Liver (tissue), 9 donors: ENCODE measurements around the gene DIAPH2. TPM values are rescaled to one million over a fixed set of nuclear protein-coding genes. Genes with fewer than 3 reads are reported as not detected.
A peak's percentile ranks its signal among the peaks of the same experiment; 100 is the strongest.

Experiments used
- DNase-seq: peaks from one replicate; pipeline ENCODE4 v3.0.0-alpha.2; 2017; ENCODE audit warnings: low spot score
- H3K27ac ChIP-seq, 2 donors: one replicate each; pipeline ENCODE4 v1.7.0; 2013; ENCODE audit warnings: inconsistent platforms in 2 of 2, low read length in 2 of 2, control low read depth in 1 of 2, low read depth in 1 of 2, mild to moderate bottlenecking in 1 of 2
- H3K27me3 ChIP-seq, 4 donors: one replicate each; pipeline versions ENCODE4 v1.6.1 to v1.7.0; 2013; ENCODE audit warnings: low read length in 3 of 4, inconsistent platforms in 1 of 4, mild to moderate bottlenecking in 1 of 4, moderate library complexity in 1 of 4; ENCODE audit not compliant: control insufficient read depth in 4 of 4, insufficient read depth in 4 of 4
- H3K36me3 ChIP-seq, 4 donors: one replicate each; pipeline versions ENCODE4 v1.6.1 to v1.7.0; 2013; ENCODE audit warnings: low read length in 3 of 4, mild to moderate bottlenecking in 3 of 4, low read depth in 1 of 4, moderate library complexity in 1 of 4; ENCODE audit not compliant: control insufficient read depth in 4 of 4, insufficient read depth in 3 of 4
- H3K4me1 ChIP-seq, 4 donors: one replicate each; pipeline versions ENCODE4 v1.6.1 to v1.7.0; 2013; ENCODE audit warnings: low read length in 3 of 4, mild to moderate bottlenecking in 3 of 4, moderate library complexity in 1 of 4; ENCODE audit not compliant: control insufficient read depth in 4 of 4, insufficient read depth in 4 of 4
- H3K4me3 ChIP-seq, 3 donors: one replicate each; pipeline versions ENCODE4 v1.6.1 to v1.7.0; 2013; ENCODE audit warnings: low read length in 3 of 3, control low read depth in 1 of 3, low read depth in 1 of 3, mild to moderate bottlenecking in 1 of 3
- H3K9ac ChIP-seq, 2 donors: one replicate each; pipeline ENCODE4 v1.7.0; 2013; ENCODE audit warnings: low read length in 2 of 2, mild to moderate bottlenecking in 2 of 2, moderate library complexity in 2 of 2, control low read depth in 1 of 2, low read depth in 1 of 2
- H3K9me3 ChIP-seq, 4 donors: one replicate each; pipeline versions ENCODE4 v1.6.1 to v1.7.0; 2013; ENCODE audit warnings: low read length in 3 of 4; ENCODE audit not compliant: control insufficient read depth in 4 of 4
- EGR1 ChIP-seq, 2 donors: IDR thresholded peaks; 2 replicates each; pipeline ENCODE4 v1.6.1; 2016 to 2018; ENCODE audit warnings: antibody characterized with exemption in 2 of 2, low read depth in 2 of 2
- FOXA1 ChIP-seq: IDR thresholded peaks from 2 replicates; pipeline ENCODE4 v1.6.1; 2016; ENCODE audit warnings: antibody characterized with exemption
- GABPA ChIP-seq, 2 donors: IDR thresholded peaks in 1 of 2; conservative IDR thresholded peaks in 1 of 2; 2 replicates each; pipeline ENCODE4 v1.6.1; 2016; ENCODE audit warnings: antibody characterized with exemption in 2 of 2, mild to moderate bottlenecking in 1 of 2, moderate library complexity in 1 of 2
- HNF4G ChIP-seq: IDR thresholded peaks from 2 replicates; pipeline ENCODE4 v1.6.1; 2016; ENCODE audit warnings: antibody characterized with exemption
- JUND ChIP-seq, 2 donors: IDR thresholded peaks; 2 replicates each; pipeline ENCODE4 v1.6.1; 2016; ENCODE audit warnings: antibody characterized with exemption in 2 of 2
- NR2F2 ChIP-seq: IDR thresholded peaks from 2 replicates; pipeline ENCODE4 v1.6.1; 2016; ENCODE audit warnings: antibody characterized with exemption
- RAD21 ChIP-seq, 2 donors: IDR thresholded peaks; 2 replicates each; pipeline ENCODE4 v1.6.1; 2016; ENCODE audit warnings: antibody characterized with exemption in 2 of 2, mild to moderate bottlenecking in 2 of 2
- RXRA ChIP-seq, 2 donors: IDR thresholded peaks; 2 replicates each; pipeline ENCODE4 v1.6.1; 2017 to 2018; ENCODE audit warnings: antibody characterized with exemption in 2 of 2, mild to moderate bottlenecking in 1 of 2
- SP1 ChIP-seq: IDR thresholded peaks from 2 replicates; pipeline ENCODE4 v1.6.1; 2018; ENCODE audit warnings: antibody characterized with exemption, mild to moderate bottlenecking
- TAF1 ChIP-seq: conservative IDR thresholded peaks from 2 replicates; pipeline ENCODE4 v1.6.1; 2016; ENCODE audit warnings: antibody characterized with exemption, mild to moderate bottlenecking
- YY1 ChIP-seq: IDR thresholded peaks from 2 replicates; pipeline ENCODE4 v1.6.1; 2016; ENCODE audit warnings: antibody characterized with exemption, mild to moderate bottlenecking
- WGBS: extraction: QIAGEN DNeasy Blood & Tissue Kit; methylation state at CpG from one replicate; pipeline ENCODE4 v1.1.7; 2013; 5-methylcytosine and 5-hydroxymethylcytosine counted together
- polyA plus RNA-seq, 2 donors: library from polyadenylated mRNA; stranded (reverse) in 1 of 2; unstranded in 1 of 2; fragments of 200-250 nt in 1 of 2; fragments of >200 nt in 1 of 2; fragmentation: Nextera tagmentation in 1 of 2; extraction: Ambion mirVana in 1 of 2; gene quantifications; one replicate each; pipeline versions ENCODE4 v1.2.1 to v1.2.3, GENCODE V29; 2013 to 2015
- total RNA-seq, 2 donors: library from RNA; depleted of rRNA; stranded (reverse); fragments of >200 nt; gene quantifications; one replicate each; pipeline ENCODE4 v1.2.3, GENCODE V29; 2014
- TF ChIP-seq, protein P1 (sequence below): fragments of 150-350 bp; IDR thresholded peaks from 2 replicates; pipeline ENCODE4 v1.5.1; 2017; ENCODE audit warnings: improper control_type of control experiment, low read depth, low read length; ENCODE audit not compliant: missing input control
- TF ChIP-seq, protein P2 (sequence below): IDR thresholded peaks from 2 replicates; pipeline ENCODE4 v1.6.1; 2016; ENCODE audit warnings: antibody characterized with exemption
- TF ChIP-seq, protein P3 (sequence below): IDR thresholded peaks from 2 replicates; pipeline ENCODE4 v1.6.1; 2016; ENCODE audit warnings: antibody characterized with exemption, mild to moderate bottlenecking
- TF ChIP-seq, protein P4 (sequence below): IDR thresholded peaks from 2 replicates; pipeline ENCODE4 v1.6.1; 2016; ENCODE audit warnings: antibody characterized with exemption
- TF ChIP-seq, protein P5 (sequence below): IDR thresholded peaks from 2 replicates; pipeline ENCODE4 v1.6.1; 2016; ENCODE audit warnings: antibody characterized with exemption
- donor health status: healthy.
- donor health status: healthy.
- donor health status: healthy.
- donor health status: healthy.
- donor health status: healthy.

The DIAPH2 gene
- total and polyA plus RNA-seq, 4 donors = 2.7 to 16.6 (median 5.3) TPM

DNA sequence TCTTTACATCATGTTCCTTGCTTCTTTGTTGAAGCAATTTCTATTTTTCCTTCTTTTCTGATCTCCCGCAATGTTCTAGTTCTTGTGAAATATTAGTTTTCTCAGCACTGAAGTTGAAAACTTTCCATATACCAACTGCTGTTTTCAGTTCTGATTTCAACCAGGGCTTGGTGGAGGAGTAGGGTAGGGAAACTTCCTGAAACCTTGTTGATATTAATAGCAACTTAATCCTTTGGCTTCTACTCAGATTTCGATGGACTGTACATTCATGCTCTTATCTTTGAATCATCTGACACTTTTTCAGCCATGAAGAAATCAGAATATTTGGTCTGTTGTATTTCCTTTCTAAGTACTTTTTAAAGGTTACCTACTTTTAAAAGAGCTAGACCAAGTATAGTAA is 514.9 kb downstream of the DIAPH2 start (continued):
- TF ChIP-seq, protein P1, sequence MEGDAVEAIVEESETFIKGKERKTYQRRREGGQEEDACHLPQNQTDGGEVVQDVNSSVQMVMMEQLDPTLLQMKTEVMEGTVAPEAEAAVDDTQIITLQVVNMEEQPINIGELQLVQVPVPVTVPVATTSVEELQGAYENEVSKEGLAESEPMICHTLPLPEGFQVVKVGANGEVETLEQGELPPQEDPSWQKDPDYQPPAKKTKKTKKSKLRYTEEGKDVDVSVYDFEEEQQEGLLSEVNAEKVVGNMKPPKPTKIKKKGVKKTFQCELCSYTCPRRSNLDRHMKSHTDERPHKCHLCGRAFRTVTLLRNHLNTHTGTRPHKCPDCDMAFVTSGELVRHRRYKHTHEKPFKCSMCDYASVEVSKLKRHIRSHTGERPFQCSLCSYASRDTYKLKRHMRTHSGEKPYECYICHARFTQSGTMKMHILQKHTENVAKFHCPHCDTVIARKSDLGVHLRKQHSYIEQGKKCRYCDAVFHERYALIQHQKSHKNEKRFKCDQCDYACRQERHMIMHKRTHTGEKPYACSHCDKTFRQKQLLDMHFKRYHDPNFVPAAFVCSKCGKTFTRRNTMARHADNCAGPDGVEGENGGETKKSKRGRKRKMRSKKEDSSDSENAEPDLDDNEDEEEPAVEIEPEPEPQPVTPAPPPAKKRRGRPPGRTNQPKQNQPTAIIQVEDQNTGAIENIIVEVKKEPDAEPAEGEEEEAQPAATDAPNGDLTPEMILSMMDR = no peak
- TF ChIP-seq TAF1 (no peak), HNF4G (no peak)
- TF ChIP-seq, protein P2, sequence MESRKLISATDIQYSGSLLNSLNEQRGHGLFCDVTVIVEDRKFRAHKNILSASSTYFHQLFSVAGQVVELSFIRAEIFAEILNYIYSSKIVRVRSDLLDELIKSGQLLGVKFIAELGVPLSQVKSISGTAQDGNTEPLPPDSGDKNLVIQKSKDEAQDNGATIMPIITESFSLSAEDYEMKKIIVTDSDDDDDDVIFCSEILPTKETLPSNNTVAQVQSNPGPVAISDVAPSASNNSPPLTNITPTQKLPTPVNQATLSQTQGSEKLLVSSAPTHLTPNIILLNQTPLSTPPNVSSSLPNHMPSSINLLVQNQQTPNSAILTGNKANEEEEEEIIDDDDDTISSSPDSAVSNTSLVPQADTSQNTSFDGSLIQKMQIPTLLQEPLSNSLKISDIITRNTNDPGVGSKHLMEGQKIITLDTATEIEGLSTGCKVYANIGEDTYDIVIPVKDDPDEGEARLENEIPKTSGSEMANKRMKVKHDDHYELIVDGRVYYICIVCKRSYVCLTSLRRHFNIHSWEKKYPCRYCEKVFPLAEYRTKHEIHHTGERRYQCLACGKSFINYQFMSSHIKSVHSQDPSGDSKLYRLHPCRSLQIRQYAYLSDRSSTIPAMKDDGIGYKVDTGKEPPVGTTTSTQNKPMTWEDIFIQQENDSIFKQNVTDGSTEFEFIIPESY = no peak

DNA sequence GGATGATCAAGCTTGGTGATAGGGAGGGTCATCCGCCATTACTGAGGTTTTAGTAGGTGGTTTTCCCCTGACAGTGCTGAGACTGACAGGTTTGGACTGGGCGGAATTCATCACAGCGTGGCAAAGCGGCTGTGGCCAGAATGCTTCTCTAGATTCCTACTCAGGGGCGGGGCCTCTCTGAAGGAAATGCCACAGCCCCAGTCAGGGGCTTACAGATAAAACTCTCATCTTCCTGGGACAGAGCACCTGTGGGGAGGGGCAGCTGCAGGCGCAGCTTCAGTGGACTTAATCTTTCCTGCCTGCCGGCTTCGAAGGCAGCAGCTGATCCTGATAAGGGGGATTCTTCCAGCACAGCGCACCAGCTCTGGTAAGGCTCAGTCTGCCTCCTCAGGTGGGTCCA is 515.8 kb downstream of the DIAPH2 start:
- TF ChIP-seq FOXA1 (no peak), SP1 (no peak), JUND (IDR thresholded peaks at IDR 0.05) (no peak), RXRA (IDR thresholded peaks at IDR 0.05) (no peak), YY1 (no peak), TAF1 (no peak), GABPA (IDR thresholded peaks at IDR 0.05 in 1 of 2, conservative IDR thresholded peaks at IDR 0.05 in 1 of 2) (no peak), EGR1 (IDR thresholded peaks at IDR 0.05; ENCODE audit: low read depth in 2 of 2) (no peak), RAD21 (IDR thresholded peaks at IDR 0.05) (no peak), NR2F2 (no peak)
- TF ChIP-seq, protein P3, sequence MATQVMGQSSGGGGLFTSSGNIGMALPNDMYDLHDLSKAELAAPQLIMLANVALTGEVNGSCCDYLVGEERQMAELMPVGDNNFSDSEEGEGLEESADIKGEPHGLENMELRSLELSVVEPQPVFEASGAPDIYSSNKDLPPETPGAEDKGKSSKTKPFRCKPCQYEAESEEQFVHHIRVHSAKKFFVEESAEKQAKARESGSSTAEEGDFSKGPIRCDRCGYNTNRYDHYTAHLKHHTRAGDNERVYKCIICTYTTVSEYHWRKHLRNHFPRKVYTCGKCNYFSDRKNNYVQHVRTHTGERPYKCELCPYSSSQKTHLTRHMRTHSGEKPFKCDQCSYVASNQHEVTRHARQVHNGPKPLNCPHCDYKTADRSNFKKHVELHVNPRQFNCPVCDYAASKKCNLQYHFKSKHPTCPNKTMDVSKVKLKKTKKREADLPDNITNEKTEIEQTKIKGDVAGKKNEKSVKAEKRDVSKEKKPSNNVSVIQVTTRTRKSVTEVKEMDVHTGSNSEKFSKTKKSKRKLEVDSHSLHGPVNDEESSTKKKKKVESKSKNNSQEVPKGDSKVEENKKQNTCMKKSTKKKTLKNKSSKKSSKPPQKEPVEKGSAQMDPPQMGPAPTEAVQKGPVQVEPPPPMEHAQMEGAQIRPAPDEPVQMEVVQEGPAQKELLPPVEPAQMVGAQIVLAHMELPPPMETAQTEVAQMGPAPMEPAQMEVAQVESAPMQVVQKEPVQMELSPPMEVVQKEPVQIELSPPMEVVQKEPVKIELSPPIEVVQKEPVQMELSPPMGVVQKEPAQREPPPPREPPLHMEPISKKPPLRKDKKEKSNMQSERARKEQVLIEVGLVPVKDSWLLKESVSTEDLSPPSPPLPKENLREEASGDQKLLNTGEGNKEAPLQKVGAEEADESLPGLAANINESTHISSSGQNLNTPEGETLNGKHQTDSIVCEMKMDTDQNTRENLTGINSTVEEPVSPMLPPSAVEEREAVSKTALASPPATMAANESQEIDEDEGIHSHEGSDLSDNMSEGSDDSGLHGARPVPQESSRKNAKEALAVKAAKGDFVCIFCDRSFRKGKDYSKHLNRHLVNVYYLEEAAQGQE = no peak
- TF ChIP-seq, protein P4, sequence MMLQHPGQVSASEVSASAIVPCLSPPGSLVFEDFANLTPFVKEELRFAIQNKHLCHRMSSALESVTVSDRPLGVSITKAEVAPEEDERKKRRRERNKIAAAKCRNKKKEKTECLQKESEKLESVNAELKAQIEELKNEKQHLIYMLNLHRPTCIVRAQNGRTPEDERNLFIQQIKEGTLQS = no peak
- TF ChIP-seq, protein P5, sequence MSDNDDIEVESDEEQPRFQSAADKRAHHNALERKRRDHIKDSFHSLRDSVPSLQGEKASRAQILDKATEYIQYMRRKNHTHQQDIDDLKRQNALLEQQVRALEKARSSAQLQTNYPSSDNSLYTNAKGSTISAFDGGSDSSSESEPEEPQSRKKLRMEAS = no peak
- H3K9me3 ChIP-seq = no peaks in the 10 kb centered on the region
- peak; percentile 29 for DNase-seq
- H3K4me1 ChIP-seq = no peaks in the 10 kb centered on the region
- no peaks in the 10 kb centered on the region for H3K27me3 ChIP-seq
- no peaks in the 10 kb centered on the region for H3K36me3 ChIP-seq
- H3K4me3 ChIP-seq = no peak overlapping the region
- H3K27ac ChIP-seq = no peak overlapping the region
- no peak overlapping the region for H3K9ac ChIP-seq
- 92% methylated on average over 9 of the region's 9 CpGs for WGBS
